Spinal cord (tissue), 10 donors: Measurements from ENCODE around the gene TMEM272. TPM values are rescaled to one million over a fixed set of nuclear protein-coding genes. Genes with fewer than 3 reads are reported as not detected.
A peak's percentile ranks its signal among the peaks of the same experiment; 100 is the strongest.
"Not testable (repeated sequence)": the region's sequence is repeated elsewhere in the genome, so short reads cannot be mapped to it uniquely, and the experiment has no call there.

Experiments
- DNase-seq, 6 donors: peaks; one replicate each; pipeline versions ENCODE4 v3.0.0 to v3.0.0-alpha.2; 2013 to 2015; ENCODE audit warnings: low spot score in 6 of 6, low read depth in 4 of 6
- H3K27ac ChIP-seq: one replicate; pipeline ENCODE4 v1.5.1; 2013; ENCODE audit warnings: low read depth, low read length, control low read depth
- H3K27me3 ChIP-seq: one replicate; pipeline ENCODE4 v1.6.1; 2013; ENCODE audit warnings: low read length; ENCODE audit not compliant: control insufficient read depth, insufficient read depth
- H3K36me3 ChIP-seq: one replicate; pipeline ENCODE4 v1.6.1; 2013; ENCODE audit warnings: low read length; ENCODE audit not compliant: control insufficient read depth, insufficient read depth
- H3K4me1 ChIP-seq: one replicate; pipeline ENCODE4 v1.6.1; 2013; ENCODE audit warnings: low read length; ENCODE audit not compliant: control insufficient read depth, insufficient read depth
- H3K4me3 ChIP-seq: one replicate; pipeline ENCODE4 v1.5.1; 2013; ENCODE audit warnings: low read depth, low read length, control low read depth
- H3K9me3 ChIP-seq: one replicate; pipeline ENCODE4 v1.6.1; 2013; ENCODE audit warnings: low read length; ENCODE audit not compliant: control insufficient read depth, insufficient read depth
- WGBS: methylation state at CpG from one replicate; pipeline ENCODE4 v1.1.5; 2013; ENCODE audit warnings: missing lambda C conversion rate; ENCODE audit not compliant: insufficient coverage; 5-methylcytosine and 5-hydroxymethylcytosine counted together
- polyA plus RNA-seq, 2 donors: library from polyadenylated mRNA; unstranded; fragments of 120-200 nt; gene quantifications; one replicate each; pipeline ENCODE4 v1.2.1, GENCODE V29; 2013; ENCODE audit not compliant: insufficient read length in 2 of 2
- total RNA-seq, 2 donors: library from RNA; depleted of rRNA in 1 of 2; stranded (reverse); fragments of 120-200 nt in 1 of 2; fragments of >200 nt in 1 of 2; gene quantifications; one replicate each; pipeline versions ENCODE4 v1.2.3 to v1.2.4, GENCODE V29; 2013 to 2014
- donor health status: healthy.

Gene TMEM272
- total and polyA plus RNA-seq, 4 donors = 0.50 to 2.2 (median 1.2) TPM

DNA sequence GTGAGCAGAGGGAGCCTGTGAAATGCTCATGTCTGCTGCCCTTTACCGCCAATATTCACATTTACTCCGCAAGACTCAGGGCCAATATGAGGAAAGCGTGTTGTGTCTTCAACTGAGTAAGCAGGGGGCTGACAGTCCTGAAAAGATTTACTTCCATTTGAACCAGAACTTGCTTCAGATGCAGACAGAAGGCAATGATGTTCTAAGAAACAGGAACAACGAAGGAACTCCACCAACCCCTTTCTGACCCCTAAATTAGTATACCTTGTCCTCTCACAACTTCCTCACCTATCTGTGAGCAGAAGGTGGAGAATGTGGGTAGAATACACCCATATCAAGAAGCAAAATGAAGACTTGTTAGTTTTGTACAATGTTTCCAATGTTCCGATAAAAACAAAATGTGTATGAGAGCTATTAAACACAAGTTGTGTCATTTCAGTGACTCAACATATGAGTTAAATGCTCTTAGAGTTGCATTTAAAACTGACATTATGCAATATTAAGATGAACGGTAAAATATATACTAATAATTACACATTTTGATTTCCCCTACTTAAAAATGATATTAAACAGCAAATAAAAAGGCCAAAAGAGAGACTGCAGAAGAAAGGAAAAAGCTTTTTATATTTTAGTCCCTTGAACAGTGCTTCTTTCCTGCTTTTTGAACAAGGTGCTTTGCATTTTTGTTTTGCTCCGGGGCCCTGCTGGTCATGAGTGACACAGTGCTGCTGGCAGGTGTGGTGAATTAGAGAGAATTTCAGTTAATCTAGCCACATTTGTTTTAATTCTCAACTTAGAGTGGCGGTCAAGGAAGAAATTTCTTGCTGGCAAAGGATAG is 16.0 kb downstream of the TMEM272 start:
- Histone ChIP-seq H3K36me3 (no peaks in the 10 kb centered on the region), H3K4me1 (peaks cover 7% of the 10 kb centered on the region), H3K27me3 (no peaks in the 10 kb centered on the region), H3K9me3 (no peaks in the 10 kb centered on the region), H3K4me3 (no peak overlapping the region), H3K27ac (no peak overlapping the region)
- DNase-seq = no peak
- WGBS = 88% methylated on average over 4 of the region's 8 CpGs

DNA sequence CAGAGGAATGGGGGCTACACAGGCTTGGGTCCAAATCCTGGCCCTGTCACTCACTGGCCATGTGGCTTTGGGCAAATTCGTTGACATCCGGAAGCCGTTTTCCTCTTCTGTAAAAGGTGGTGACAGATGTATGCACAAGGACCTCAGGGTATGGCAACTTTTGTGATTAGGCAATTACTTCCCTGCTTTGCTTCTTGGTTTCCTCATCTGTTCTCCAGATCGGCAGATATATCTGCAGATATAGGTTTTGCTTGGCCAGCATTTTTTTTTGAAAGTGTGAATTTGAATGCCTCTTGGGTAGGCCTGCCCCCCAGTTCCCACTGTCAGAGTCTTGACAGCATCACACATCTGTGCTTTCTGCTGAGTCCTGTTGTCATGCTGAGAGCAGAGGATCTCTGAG is 17.7 kb downstream of the TMEM272 start:
- H3K9me3 ChIP-seq = no peaks in the 10 kb centered on the region
- no peaks in the 10 kb centered on the region for H3K36me3 ChIP-seq
- WGBS = 67% methylated on average over 3 of the region's 4 CpGs
- H3K4me3 ChIP-seq = no peak overlapping the region
- no peak for DNase-seq
- peaks cover 7% of the 10 kb centered on the region for H3K4me1 ChIP-seq
- no peaks in the 10 kb centered on the region for H3K27me3 ChIP-seq
- no peak overlapping the region for H3K27ac ChIP-seq

DNA sequence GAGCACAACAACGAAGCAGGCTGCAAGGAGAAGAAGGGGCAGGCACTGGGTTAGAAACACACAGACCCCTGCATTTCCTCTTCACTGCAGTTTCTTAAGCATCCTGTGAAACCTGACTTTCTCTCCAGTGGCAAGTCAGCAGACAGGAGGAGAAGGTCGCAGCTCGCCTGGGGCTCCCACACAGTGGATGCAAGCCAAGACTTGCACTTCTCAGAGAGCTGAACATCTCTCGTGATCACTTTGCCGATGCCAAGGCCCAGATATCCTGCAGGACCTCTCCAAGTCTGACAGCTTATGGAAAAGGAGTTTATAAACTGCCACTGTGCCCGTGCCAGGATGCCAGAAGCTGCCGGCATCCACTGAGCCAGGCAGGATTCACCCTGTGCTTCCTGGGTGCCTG is 18.4 kb downstream of the TMEM272 start:
- Histone ChIP-seq H3K4me3 (no peak overlapping the region), H3K9me3 (no peaks in the 10 kb centered on the region)

DNA sequence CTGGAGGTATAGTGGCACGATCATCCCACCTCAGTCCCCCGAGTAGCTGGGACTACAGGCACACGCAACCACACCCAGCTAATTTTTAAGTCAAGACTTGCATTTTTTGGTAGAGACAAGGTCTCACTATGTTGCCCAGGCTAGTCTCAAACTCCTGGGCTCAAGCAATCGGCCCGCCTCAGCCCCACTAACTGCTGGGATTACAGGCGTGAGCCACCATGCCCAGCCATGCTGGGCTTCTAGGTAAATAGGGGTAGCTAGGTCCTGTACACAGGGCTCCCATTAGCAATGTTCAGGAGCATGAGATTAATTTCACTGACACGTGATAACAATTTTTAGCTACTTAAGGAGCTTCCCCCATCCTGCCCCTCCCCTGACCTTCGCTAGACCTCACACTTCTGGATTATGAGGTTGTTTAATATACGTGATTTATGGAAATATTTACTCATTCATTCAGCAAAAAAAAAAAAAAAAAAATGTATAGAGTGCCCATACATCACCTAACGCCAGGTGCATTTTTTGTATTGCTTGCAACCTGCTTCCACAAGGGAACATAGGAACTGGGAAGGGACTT is 19.2 kb downstream of the TMEM272 start:
- 96% methylated on average over 3 of the region's 10 CpGs for WGBS
- Histone ChIP-seq H3K4me3 (no peak overlapping the region), H3K9me3 (no peaks in the 10 kb centered on the region), H3K4me1 (peaks cover 7% of the 10 kb centered on the region), H3K36me3 (no peaks in the 10 kb centered on the region), H3K27me3 (no peaks in the 10 kb centered on the region), H3K27ac (no peak overlapping the region)
- DNase-seq = no peak

More for the DNA sequence above, 18.4 kb downstream of the TMEM272 start:
- Histone ChIP-seq H3K27ac (no peak overlapping the region), H3K4me1 (peaks cover 7% of the 10 kb centered on the region), H3K36me3 (no peaks in the 10 kb centered on the region), H3K27me3 (no peaks in the 10 kb centered on the region)
- DNase-seq = peak in 2 of 6 donors; percentile 43 to 87
- 44% methylated on average over 7 of the region's 7 CpGs for WGBS

DNA sequence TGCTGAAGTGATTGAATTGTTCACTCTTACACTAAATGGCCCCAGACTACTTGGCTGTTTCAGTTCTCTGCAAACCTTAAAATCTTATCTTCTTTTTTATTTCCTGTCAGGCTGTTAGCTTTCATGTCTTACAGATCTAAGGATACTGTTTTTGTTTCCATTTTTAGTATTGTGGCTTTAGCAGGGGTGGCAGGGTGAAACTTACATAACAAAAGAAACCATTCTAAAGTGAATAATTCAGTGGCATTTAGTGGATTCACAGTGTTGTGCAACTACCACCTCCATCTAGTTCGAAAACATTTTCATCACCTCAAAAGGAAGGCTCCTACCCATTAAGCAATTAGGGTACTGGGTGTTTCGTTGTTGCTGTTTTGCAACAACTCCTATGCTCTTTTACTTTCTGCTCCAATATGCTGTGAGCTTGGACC is 19.8 kb downstream of the TMEM272 start:
- no CpG with 5 or more reads among the region's 2 CpGs for WGBS
- no peak for DNase-seq
- H3K27ac ChIP-seq = no peak overlapping the region

DNA sequence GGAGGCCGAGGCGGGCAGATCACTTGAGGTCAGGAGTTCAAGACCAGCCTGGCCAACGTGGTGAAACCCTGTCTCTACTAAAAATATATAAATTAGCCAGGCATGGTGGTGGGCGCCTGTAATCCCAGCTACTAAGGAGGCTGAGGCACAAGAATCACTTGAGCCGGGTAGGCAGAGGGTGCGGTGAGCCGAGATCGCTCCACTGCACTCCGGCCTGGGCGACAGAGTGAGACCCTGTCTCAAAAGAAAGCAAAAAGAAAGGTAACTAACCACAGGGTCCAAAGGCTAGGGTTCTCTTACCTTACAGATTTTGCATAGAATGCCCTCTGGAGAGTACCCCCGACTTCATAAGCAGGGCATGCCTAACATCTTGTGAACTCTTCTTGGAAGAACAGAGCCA is 20.3 kb downstream of the TMEM272 start:
- not testable (repeated sequence) for H3K27me3 ChIP-seq, H3K36me3 ChIP-seq, DNase-seq, H3K4me3 ChIP-seq, H3K4me1 ChIP-seq, H3K27ac ChIP-seq, H3K9me3 ChIP-seq
- WGBS = 85% methylated on average over 8 of the region's 11 CpGs

More for the DNA sequence above, 19.8 kb downstream of the TMEM272 start:
- Histone ChIP-seq H3K4me1 (peaks cover 7% of the 10 kb centered on the region), H3K36me3 (no peaks in the 10 kb centered on the region), H3K9me3 (no peaks in the 10 kb centered on the region), H3K27me3 (no peaks in the 10 kb centered on the region), H3K4me3 (no peak overlapping the region)

DNA sequence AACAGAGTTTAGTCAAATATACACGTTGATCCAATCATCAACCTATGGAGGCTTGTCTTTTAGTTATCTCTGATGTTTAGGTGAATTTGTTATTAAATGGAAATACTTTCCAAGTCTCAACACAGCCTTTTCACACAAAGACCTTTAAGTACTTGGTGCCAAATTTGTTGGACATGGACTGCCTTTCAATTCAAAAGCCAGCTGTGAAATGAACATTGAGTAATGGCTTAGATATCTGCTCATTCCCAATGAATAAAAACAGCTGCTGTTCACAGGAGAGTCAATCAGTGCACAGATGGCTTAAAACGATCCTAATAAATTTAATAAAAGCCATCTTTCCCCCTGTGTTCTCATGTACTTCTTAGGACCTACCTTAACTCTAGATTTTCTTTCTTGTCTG is 21.1 kb downstream of the TMEM272 start:
- H3K9me3 ChIP-seq = no peaks in the 10 kb centered on the region
- H3K36me3 ChIP-seq = no peaks in the 10 kb centered on the region
- 17% methylated on average over 1 of the region's 2 CpGs for WGBS
- no peak overlapping the region for H3K27ac ChIP-seq
- H3K4me1 ChIP-seq = peaks cover 7% of the 10 kb centered on the region
- no peaks in the 10 kb centered on the region for H3K27me3 ChIP-seq
- DNase-seq = peak in 1 of 6 donors; percentile 50
- no peak overlapping the region for H3K4me3 ChIP-seq

DNA sequence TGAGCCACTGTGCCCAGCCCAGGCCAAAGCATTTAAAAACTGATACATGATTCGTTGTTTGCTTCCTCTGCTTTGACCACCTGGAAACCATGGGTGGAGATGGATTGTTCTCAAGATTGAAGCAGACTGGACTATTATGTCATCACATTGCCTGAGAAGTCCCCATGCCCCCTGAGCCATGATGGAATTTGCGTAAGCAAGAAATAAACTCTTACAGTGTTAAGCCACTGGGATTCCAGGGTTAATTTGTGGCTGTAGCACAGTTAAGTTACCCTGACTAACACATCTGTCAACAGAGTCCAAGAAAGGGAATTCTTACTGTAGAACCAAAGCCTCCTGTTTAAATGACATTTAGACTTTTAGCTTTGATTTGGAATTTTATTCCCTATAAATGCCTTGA is 21.6 kb downstream of the TMEM272 start:
- Histone ChIP-seq H3K27ac (no peak overlapping the region), H3K36me3 (no peaks in the 10 kb centered on the region), H3K9me3 (no peaks in the 10 kb centered on the region), H3K27me3 (no peaks in the 10 kb centered on the region), H3K4me3 (no peak overlapping the region), H3K4me1 (peaks cover 7% of the 10 kb centered on the region)
- WGBS = 64% methylated on average over 1 of the region's 2 CpGs
- no peak for DNase-seq

DNA sequence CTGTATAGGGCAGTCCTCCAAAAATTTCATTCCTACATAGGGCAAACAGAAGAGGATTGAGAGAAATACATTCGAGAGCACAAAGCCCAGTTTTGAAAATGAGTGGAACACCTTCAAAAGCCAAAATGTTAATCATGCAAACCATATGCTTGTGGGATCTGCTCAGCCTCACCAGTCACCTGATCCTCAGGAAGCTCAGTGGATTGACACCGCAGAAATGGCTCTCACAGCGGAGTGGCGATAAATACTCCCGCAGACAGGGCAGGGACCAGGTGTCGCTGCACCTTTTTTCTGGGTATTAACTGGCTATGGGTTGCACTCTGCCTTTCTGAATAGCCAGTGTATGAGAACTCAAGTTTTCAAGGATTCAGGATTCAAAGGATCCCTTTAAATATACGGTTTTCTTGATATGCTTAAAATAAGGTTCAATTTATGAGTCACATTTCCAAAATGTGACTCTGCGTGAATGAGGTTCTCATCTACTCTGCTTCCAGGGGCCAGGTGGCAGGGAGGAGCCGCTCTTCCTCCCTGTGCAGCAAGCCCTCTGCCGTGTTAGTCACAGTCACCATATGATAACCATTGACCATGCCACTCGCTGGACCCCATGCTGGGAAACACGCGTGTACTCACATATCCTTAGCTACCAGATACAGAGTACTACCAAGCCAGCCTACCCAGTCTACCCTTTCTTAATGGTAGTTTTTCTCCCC is 22.7 kb downstream of the TMEM272 start:
- Histone ChIP-seq H3K27me3 (no peaks in the 10 kb centered on the region), H3K36me3 (no peaks in the 10 kb centered on the region), H3K9me3 (no peaks in the 10 kb centered on the region), H3K27ac (no peak overlapping the region), H3K4me3 (no peak overlapping the region), H3K4me1 (peaks cover 7% of the 10 kb centered on the region)
- DNase-seq = no peak
- WGBS = 86% methylated on average over 6 of the region's 13 CpGs
